Inflammatory macrophage treated with lipopolysaccharide for 4 hours (primary cell): ENCODE measurements around the gene SERPINE3.
A peak's percentile ranks its signal among the peaks of the same experiment; 100 is the strongest.

Source experiments
- DNase-seq: peaks from one replicate; pipeline ENCODE4 v3.0.0-alpha.2; 2020

Gene SERPINE3

DNA sequence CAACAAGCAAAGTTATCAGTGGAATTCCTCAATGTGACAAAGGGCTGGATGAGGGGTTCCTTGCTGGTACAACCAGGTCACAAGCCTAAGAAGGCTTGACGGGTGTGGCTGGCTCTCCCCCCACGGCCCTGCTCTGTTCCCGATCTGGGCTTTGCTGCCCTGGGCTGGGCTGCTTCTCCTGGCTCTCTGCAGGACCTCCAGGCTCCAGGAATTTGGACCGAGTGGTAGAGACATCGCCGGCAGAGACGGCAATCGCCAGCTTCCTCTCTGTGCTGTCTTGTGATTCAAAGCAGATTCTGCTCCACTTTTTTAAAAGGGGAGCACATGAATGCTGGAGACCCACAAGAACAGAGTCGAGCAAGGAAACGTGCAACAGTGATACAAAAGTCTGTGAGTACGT, at the start of gene SERPINE3:
Gene SERPINE3 (plus strand): TSS at position 338 of the 400 bp plus-strand sequence. CDS start 1,401 bp downstream, outside the sequence.
- DNase-seq = no peak

DNA sequence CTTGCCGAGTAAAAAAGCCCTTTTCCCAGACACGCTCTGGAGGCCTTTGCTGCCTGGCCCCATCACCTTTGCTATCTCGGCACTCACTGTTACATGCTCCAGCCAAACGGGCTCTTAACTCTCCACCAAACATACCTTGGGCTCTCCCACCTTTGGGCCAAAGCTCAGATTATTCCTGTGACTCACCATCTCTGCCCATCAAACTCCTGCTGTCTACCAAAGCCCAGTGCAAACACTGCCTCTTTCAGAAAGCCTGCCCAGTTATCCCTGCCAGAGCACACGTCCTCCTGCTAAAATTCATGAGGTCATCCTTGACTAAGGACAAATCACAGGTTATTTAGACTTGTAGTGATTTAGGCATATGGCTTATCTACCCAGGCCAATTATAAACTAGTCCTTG, 48.1 kb upstream of the SERPINE3 start:
- no peak for DNase-seq

DNA sequence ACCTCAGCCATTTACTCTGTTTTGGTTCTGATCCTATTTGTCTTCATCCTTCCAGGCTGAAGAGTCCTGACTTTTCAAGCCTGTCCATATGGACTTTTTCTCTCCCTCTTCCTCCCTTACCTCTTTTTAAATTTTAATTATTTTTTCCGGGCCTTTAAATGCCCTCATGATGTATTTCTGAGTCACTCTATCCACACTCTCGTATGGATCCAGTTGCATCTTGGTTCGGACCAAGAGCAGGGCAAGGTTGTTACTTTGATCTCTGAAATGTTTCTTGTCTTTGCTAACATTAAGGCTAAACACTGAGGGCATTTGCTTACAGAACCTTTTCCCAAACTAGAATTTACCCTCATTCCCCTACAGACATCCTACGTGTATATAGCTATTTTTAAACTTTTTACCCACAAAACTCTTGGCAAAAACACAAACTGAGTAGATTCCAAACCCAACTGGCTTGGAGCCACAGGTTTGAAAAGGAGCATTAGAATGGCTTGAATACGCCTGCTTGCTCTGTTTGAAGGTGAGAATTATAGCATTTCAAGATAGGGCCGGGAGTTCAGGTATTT, 47.4 kb upstream of the SERPINE3 start:
- DNase-seq = no peak

DNA sequence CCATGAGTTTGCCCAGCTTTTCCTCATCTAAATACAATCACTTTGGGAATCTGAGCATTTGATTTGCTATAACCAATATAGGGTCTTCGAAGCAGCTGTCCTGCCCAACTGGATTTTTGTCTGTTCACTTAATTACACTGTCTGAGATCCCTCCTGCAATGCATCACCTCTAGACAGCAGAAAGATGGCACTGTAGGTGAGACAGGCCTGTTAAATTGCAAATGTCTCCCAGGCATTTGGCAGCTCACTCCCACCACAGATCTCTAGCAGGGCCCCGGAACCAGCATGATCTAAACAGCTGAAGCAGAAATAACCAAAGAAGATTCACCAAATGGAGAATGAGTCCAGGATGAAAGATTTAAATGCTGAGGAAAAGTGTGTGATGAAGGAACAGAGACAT, 41.9 kb upstream of the SERPINE3 start:
- DNase-seq = no peak

DNA sequence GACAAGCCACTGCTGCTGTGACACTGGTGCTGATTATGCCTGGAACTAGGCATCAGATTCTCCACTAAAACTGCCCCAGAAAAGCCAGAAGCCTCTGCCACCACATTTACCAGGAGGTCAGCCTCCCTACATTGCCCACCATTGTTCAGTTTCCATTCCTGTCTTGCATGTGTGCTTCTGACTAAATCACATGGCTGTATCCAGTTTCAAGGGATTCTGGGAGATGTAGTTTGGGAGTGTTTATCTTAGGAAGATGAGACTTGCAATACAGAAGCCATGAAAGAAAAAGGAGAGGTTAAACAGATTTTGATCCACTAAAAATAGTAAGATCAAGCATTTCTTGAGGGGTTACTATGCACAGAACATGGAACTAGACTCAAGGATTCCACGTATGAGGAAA, 40.7 kb upstream of the SERPINE3 start:
- no peak for DNase-seq

DNA sequence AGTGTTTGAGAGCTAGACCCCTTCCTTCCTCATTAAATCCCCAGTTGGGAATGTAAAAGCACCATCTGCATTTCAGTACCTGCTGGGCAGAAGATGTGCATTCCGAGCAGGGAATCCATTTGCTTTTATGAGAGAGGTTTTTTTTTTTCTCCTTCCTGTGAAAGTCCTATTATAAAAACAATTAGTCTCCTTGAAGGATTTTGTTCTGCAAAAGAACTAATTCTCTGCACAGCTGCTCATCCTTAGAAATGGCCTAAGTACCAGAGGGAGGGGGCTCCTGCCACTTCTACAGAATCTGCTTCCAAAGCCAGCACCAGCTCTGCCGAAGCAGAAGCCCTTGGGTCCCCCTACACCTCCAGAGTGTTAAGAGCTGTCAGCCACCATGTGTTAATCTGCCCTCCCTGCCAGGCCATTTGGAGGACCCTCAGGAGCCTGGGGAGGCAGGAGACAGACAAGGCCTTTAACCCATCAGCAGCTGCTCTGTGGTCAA, 36.4 kb upstream of the SERPINE3 start:
- DNase-seq = no peak

DNA sequence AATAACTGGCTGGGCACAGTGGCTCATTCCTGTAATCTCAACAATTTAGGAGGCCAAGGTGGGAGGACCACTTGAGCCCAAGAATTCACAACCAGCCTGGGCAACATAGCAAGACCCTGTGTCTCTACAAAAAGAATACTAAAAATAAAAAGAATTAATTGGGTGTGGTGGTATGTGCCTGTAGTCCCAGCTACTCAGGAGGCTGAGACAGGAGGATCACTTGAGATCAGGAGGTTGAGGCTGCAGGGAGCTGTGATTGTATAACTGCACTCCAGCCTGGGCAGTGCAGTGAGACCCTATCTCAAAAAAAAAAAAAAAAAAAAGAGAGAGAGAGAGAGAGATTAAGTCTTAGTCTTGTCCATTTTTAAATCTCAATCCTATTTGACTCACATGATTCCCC, 35.6 kb upstream of the SERPINE3 start:
- DNase-seq = no peak

DNA sequence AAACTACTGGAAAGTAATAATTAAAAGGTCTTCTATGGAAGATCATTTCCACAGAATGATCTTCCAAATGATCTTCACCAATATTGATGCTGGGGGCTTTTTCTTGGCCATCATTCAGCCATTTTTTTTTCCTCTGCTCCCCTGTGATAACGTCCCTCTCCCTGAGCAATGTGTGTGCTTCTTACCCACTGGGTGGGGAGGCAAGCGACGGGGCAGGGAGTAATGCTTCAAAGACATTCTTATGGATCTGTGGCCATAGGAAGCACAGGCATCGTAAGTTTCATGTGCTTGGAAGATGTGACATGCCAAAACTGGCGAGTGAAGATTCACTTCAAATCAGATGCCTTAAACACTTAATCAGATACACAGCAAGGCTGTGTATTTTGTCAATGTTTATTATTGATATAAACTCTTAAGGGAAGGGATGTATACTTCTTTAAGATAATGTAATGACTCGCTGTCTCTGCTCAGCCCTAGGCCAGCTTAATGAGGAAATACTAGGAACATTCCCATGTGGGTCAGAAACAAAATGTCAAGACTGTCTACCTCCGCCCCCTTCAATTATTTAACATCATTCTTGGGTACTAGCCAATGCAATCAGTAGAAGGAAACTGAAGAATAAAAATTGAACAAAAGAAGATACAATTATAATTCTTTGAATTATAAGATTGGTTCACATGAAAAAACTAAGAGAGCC, 34.1 kb upstream of the SERPINE3 start:
- peak; percentile 13 for DNase-seq

DNA sequence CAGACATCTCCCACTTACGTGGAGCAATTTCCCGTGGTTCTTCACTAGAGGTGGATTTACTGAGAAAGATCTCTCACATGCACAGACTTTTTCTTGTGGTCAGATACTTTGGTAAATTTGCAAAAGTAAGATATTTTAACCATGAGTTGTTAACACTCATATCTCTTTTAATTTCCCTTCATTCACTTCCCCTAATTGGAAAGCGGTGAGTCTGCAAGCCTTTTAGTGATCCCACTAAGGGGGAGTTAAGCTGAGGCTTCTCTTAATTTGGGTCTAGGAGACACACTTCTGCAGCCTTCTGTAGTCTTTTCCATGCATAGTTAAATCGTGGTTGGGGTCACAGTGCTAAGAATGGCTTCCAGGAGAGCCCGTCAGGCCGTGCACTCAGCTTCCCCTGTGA, 30.7 kb upstream of the SERPINE3 start:
- no peak for DNase-seq

DNA sequence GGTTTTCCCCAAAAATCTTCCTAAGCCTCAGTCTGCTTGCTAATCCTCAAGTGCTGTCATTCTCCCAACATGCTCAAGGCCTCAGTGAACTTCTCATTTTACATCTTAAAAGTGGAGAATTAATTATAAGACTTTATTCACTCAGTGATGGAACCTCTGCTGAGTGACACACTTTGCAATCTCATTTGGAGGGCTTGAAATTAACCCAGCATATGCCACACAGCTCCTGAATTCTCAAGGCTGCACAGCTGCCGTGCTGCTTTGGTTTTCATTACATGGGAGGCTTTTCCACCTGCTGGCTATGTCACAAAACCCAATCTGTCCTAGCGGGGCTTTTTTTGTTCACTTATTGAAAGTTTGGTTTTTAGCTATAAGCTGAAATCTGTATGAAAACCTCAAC, 28.3 kb upstream of the SERPINE3 start:
- no peak for DNase-seq

DNA sequence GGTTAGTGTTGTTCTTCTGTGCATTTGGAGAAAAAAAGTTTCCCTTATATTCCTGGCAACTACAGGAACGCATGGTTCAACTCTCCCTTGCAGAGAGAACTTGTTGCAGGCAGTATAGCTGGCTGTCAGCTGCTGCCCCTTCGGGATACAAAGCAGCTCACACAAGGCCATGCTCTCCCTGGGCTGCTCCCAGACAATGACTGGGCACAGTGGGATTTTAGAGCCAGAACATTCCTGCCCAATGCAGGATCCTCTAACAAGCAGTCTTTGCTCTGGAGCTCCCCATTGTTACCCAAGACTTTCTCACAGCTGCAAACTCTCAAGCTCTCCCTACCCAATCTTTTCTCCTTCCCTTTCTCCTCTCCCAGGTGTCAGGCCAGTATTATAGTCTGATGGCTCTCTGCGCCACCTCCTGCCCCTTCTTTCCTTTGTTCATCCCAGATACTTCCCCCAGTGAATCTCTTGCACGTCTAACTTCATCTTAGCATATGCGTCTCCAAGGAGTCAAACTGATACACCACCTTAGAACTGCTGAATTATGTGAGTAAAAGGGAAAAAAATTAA, 27.5 kb upstream of the SERPINE3 start:
- no peak for DNase-seq

DNA sequence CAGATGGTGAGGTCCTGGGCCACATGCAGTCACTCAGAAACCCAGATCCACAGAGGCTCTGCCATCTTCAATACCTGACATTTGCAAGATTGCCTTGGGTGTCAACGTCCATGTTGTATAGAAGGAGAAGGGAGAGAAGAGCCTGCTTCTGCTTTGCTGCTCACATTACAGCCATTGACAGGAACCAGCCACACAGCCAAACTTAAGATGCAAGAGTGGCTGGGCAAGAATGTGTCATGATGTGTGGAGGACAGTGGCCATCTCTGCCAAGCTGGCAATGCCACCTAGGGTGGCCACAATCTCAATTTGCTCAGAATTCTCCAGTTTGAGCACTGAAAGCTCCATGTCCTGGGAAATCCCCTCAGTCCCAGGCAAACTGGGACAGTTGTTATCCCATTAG, 25.9 kb upstream of the SERPINE3 start:
- no peak for DNase-seq

DNA sequence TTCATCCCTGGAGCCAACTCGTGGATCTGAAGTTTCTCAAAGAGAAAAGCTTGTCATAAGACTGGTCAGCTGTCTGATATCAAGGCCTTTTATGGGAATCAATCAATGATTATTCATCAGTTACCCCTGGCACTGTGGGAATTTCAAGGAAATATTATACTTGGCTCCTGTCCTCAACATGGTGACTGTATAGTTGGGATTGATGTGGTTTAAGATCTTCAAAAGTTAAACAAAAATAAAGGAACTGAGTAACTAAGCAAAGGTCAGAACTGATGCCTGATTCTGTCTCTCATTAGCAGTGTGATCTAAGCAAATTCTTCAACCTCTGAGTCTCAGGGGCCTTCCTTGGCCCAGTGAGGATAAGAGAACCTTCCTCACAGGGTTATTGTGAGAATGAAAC, 22.2 kb upstream of the SERPINE3 start:
- DNase-seq = no peak

DNA sequence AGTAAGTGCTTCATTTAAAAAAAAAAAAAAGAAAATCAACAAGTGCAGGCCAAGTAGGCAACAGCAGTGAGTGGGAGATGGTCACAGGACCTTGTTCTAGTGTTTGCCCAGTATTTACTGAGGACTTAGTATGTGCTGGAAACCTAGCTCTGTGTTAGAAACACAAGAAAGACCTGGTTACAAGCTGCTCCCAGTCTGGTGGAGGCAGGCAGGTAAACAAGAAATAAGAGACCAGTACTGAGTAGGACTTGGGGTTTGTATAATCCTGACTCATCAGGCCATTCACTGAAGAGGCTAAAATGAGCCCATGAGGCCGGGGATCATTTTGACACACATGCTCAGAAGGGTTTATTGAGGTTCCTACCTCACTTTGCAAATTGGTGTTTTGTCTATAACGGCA, 21.5 kb upstream of the SERPINE3 start:
- DNase-seq = no peak

DNA sequence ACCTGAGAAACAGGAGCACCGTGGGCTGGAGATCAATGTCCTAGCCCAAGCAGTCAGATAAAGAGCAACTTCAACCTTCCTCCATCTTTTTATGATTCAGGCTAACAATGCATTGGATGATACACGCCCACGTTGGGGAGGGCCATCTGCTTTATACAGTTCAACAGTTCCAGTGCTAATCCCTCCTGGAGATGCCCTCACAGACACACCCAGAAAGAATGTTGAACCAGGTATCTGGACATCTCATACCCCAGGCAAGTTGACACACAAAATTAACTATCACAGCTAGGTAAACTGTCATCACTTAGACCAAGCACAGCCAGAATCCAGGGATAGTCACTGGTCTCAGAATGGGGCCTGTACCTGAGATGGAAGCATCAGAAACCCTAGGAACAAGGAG, 20.6 kb upstream of the SERPINE3 start:
- DNase-seq = no peak

DNA sequence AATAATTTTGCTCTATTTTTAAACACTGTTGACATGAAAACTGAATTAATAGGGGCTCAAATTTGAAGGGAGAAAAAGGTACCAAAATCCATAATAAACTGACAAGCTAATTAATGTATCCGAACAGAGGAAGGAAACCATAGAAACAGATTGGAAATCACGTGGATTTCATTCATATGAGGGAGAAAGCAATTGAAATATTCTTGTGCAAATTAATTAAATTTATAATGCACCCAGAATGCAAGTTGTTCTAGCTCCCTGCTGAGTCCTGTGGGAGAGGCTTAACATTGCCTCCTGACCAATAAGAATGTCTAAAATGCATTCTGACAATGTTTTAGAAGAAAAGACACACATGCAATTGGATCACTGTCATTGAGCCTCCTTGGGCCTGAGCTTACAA, 17.7 kb upstream of the SERPINE3 start:
- DNase-seq = no peak

DNA sequence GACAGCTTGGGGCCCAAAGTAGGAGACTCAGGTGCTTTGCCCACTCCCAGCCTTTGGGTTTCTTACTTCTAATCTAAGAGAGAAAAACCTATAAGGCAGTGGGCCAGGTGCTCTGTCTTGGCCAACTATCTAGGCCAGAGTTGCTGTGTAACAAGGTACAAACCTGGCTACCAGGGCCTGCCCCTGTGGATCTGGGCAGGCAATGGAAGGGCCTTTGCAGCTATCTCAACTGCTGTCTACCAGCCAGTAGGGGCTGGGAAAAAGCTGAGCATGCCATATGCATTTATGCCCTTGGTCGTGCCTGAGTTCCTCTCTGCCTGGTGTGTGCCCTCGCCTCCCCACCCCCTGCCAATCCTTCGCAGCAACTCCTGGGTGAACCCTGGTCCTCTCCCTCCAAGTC, 16.7 kb upstream of the SERPINE3 start:
- DNase-seq = no peak

DNA sequence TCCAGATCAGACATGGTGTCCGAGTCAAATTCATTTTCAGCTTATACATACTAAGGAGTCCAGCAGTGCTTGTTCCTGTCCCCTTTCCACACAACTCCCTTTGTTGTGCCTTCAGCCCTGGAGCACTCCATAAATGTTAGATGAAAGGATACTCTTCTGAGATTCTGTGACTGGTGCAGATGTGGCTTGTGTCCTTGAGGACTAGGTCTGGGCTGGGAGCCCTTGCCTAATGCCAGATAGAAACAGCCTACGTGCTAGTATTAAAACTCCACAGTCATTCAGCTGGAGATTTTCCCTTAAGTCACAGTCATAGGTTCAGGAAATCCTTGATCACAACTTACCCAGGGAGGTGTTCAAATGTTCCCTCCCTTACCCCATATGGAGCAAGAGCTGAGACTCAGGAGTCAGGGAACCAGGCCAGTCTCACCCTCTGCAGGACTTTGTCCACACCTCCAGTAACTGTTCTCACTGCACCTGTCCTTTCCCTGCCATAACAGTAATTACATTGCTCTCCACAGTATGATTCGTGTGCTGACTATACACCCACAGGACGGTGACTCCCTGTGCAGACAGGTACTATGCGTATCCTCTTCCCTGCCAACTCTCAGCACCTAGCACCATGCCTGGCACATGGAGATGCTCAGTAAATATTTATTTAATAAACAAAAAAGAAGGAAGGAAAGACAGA, 15.5 kb upstream of the SERPINE3 start:
- no peak for DNase-seq

DNA sequence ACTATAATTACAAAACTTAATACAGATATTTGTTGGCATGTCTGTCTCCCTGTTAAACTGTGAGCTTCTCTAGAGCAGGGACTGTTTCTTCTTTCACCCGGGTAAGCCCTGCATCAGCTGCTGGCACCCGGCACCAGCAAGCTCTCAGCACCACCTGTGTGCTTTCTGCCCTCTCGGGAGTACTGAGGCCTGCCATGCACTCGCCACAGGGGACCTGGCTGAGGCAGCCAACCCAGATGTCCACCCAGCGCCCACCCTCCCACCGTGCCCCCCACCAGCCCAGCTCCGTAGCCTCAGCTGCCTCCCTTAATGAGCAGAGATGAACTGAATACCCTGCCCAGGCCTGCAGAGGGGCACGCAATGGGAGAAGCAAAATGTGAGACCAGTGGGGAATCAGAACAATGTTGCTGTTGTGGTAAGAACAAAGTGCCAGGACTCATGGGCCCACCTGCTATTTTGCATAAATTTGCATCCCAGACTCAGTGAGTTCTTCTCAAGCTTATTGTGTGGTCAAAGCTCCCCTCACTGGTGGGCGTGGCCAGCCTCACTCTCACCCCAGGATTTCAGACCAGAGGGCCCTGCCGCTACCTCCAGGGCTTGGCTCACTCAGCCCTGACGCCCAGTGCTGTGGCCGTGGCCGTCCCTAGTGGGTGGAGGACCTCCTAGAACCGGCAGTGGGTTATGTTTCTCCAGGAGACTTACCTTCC, 14.6 kb upstream of the SERPINE3 start:
- no peak for DNase-seq

DNA sequence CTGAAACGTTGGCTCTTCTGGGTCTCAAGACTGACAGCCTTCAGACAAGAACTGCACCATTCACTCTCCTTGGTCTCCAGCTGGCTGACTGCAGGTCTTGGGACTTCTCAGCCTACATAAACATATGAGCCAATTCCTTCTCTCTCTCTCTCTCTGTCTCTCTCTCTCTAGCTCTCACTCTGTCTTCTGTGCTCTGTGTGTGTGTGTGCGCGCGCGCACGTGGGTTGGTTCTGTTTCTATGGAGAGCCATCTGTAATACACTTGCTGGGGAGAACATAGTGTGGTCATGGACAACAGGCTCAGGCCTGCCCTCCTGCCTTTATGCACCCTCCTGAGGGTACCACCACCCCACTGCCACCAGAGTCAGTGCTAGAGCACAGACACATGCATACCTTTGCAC, 13.7 kb upstream of the SERPINE3 start:
- DNase-seq = no peak

DNA sequence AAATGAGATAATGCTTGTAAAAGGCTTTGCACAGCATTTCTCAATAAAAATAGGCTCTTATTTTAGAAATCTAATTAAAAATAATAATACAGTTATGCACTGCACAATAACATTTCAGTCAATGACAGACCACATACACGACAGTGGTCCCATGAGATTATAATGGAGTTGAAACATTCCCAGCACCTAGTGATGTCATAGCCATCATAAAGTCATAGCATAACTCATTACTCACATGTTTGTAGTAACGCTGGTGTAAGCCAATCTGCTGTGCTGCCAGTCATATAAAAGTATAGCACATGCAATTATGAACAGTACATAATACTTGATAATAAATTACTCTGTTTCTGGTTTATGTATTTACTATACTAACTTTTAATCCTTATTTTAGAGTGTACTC, 12.7 kb upstream of the SERPINE3 start:
- DNase-seq = no peak

DNA sequence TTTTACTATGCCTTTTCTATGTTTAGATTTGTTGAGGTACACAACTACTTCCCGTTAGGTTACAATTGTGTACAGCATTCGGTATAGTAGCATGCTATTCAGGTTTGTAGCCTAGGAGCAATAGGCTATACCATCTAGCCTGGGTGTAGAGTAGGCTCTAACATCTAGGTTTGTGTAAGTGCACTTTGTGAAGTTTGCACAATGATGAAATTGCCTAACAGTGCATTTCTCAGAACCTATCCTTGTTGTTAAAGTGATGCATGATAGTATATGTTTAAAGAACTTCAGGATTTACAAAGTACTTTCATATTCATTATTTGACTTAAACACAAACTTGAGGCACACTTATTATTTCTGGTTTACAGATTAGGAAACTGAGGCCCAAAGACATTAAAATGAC, 11.5 kb upstream of the SERPINE3 start:
- peak; percentile 46 for DNase-seq

DNA sequence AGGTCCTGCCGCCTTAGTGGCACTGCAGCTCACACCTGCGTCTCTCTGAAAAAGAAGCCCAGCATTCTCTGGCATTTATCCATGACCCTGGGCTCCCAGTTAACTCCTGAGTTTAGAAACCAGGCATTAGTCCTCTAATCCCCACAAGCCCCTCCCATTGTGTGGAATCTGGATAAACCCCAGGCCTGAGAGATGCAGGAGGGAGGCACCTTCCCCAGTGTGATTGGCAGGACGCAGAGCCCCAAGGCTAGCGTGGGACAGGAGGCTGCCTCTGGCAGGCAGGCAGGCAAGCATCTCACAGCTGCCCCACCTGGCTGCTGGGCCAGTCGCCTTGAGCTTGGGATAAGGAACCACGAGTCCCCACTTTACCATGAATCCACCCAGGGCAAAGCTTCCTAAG, 11.0 kb upstream of the SERPINE3 start:
- DNase-seq = no peak
